ENCODE data around the gene SUMO3. TPM values are rescaled to one million over a fixed set of nuclear protein-coding genes. Genes with fewer than 3 reads are reported as not detected.

The SUMO3 gene
- total and polyA plus RNA-seq, 8 donors: 14.0 to 29.1 (median 21.7) TPM

DNA sequence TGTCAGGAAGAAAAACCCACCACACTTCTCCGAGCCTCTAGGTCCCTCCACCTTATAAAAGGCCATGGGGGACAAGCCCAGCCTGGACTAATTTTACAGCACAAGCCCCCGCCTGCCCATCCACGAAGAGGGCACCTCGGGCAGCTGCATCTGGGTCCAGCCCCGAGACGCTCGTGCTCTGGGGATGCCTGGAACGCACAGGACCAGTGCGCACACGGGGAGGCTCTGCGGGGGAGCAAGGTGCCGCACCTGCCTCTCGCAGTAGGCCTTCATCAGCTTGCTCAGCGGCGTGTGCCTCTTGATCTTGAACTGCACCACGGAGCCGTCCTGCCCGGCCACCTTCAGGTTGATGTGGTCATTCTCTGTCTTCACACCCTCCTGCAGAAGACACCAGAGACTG lies 4.1 kb downstream of the SUMO3 start:
- ATAC-seq (no peak), DNase-seq (no peak), FAIRE-seq (no peak)
- H3K4me3 ChIP-seq: no peak overlapping the region
- WGBS, 2 donors: 89 to 94% methylated on average over 18 of the region's 18 CpGs
- no peaks in the 10 kb centered on the region for H3K4me1 ChIP-seq
- no peaks in the 10 kb centered on the region for H3K9me3 ChIP-seq
- TF ChIP-seq, protein P1, sequence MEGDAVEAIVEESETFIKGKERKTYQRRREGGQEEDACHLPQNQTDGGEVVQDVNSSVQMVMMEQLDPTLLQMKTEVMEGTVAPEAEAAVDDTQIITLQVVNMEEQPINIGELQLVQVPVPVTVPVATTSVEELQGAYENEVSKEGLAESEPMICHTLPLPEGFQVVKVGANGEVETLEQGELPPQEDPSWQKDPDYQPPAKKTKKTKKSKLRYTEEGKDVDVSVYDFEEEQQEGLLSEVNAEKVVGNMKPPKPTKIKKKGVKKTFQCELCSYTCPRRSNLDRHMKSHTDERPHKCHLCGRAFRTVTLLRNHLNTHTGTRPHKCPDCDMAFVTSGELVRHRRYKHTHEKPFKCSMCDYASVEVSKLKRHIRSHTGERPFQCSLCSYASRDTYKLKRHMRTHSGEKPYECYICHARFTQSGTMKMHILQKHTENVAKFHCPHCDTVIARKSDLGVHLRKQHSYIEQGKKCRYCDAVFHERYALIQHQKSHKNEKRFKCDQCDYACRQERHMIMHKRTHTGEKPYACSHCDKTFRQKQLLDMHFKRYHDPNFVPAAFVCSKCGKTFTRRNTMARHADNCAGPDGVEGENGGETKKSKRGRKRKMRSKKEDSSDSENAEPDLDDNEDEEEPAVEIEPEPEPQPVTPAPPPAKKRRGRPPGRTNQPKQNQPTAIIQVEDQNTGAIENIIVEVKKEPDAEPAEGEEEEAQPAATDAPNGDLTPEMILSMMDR (IDR thresholded peaks at IDR 0.05): no peak
- H3K27me3 ChIP-seq: no peaks in the 10 kb centered on the region
- H3K27ac ChIP-seq: no peak overlapping the region
- H3K36me3 ChIP-seq: no peaks in the 10 kb centered on the region
- intact Hi-C loops (cut with DNase I): no loop called here

DNA sequence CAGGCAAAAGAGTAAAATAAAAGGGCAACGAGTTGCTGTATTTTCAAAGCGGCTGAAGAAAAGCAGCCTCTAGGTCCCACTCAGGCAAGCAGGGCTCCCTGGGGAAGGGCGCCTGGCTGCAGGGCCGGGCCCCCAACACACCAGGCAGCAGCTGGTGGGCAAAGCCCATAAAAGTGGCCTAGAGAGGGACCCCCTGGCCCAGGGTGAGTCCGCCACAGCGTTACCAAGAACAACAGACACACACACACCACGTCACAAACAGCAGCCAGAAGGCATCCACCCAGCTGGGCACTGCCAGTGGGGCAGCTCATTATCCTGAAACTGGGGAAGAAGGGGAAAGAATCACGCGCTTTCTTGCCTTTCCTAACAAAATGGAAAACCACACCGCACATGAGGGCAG lies 4.7 kb downstream of the SUMO3 start:
- WGBS, 2 donors: 89 to 90% methylated on average over 10 of the region's 10 CpGs
- H3K27ac ChIP-seq: no peak overlapping the region
- H3K4me3 ChIP-seq: no peak overlapping the region
- peaks cover 0 to 5% (median 0%) of the 10 kb centered on the region in 3 donors for H3K36me3 ChIP-seq
- H3K27me3 ChIP-seq: no peaks in the 10 kb centered on the region
- intact Hi-C loops (cut with DNase I): no loop called here
- H3K9me3 ChIP-seq: no peaks in the 10 kb centered on the region
- DNase-seq (no peak), ATAC-seq (no peak), FAIRE-seq (no peak)
- TF ChIP-seq, protein P1 (IDR thresholded peaks at IDR 0.05): no peak
- no peaks in the 10 kb centered on the region for H3K4me1 ChIP-seq

DNA sequence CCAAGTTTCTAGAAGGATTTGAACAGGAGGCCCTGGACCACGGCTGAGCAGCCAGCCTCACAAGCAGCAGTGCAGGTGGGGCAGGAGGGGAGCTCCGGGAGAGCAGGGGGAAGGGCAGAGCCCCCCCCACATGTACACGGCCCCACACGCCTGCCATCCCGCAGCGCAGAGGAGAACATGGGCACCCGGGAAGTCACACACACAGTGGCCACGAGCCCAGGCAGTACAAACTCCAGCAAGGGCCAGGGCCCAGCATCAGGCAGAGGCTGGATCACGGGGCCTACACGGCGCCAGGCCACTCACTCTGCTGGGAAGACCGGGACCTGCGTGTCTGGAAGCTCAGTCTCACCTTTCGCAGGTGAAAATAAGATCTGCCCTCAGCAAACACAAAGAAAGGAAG lies 5.2 kb downstream of the SUMO3 start:
- FAIRE-seq (no peak), ATAC-seq (no peak), DNase-seq (no peak)
- TF ChIP-seq, protein P1 (IDR thresholded peaks at IDR 0.05): no peak
- no peak overlapping the region for H3K4me3 ChIP-seq
- intact Hi-C loops (cut with DNase I): no loop called here
- no peaks in the 10 kb centered on the region for H3K4me1 ChIP-seq
- no peak overlapping the region for H3K27ac ChIP-seq
- no peaks in the 10 kb centered on the region for H3K27me3 ChIP-seq
- no peaks in the 10 kb centered on the region for H3K9me3 ChIP-seq
- H3K36me3 ChIP-seq: peaks cover 0 to 5% (median 0%) of the 10 kb centered on the region in 3 donors
- WGBS, 2 donors: 83 to 84% methylated on average over 14 of the region's 14 CpGs

DNA sequence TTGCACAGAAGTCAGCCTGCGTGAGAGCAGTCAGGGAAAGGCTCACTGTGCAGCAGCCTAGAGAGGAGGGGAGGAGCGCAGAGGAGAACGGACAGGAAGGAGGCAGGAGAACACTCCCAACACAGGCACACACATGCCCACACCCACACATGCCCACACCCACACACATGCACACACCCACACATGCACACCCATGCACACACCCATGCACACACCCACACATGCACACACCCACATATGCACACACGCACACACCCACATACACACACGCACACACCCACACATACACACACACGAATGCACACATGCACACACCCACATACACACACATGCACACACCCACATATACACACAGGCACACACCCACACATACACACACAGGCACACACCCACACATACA lies 7.1 kb downstream of the SUMO3 start:
- TF ChIP-seq, protein P1 (IDR thresholded peaks at IDR 0.05): no peak
- FAIRE-seq (no peak), DNase-seq (no peak), ATAC-seq (no peak)
- Histone ChIP-seq H3K27me3 (no peaks in the 10 kb centered on the region), H3K36me3 (peaks cover 0 to 15% (median 0%) of the 10 kb centered on the region in 3 donors), H3K4me1 (no peaks in the 10 kb centered on the region), H3K4me3 (no peak overlapping the region), H3K27ac (no peak overlapping the region), H3K9me3 (no peaks in the 10 kb centered on the region)
- 87 to 89% methylated on average over 6 of the region's 6 CpGs for WGBS, 2 donors
- intact Hi-C loops (cut with DNase I): no loop called here

DNA sequence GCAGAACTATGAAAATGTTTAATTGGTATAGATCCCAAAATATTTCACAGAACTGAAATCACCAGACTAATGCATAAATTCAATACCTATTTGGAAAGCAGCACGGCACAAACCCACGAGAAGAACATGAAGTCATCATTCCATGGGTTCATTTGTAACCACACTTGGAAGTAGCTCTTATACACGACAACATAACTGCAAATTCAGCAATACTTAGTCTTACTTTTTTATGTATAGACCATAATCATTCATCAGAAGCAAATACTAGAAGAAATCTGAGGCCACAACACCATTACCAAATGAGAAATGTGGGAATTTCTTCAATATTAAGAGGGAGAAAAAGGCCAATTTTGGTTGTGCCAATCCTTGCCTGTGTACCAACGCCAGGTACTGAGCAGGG lies 12.0 kb downstream of the SUMO3 start:
- TF ChIP-seq, protein P1 (IDR thresholded peaks at IDR 0.05): no peak
- Histone ChIP-seq H3K36me3 (peaks cover 0 to 15% (median 0%) of the 10 kb centered on the region in 3 donors), H3K4me3 (no peak overlapping the region), H3K9me3 (no peaks in the 10 kb centered on the region), H3K27me3 (no peaks in the 10 kb centered on the region), H3K27ac (no peak overlapping the region), H3K4me1 (peaks cover 0 to 5% (median 5%) of the 10 kb centered on the region in 3 donors)
- ATAC-seq (no peak), FAIRE-seq (no peak), DNase-seq (no peak)
- intact Hi-C loops (cut with DNase I): loop anchor here in 1 of 3 donors (10.0 kb wide), 1 partner anchor 129 kb away; no protein-coding TSS in a partner anchor
- WGBS, 2 donors: 89 to 91% methylated on average over 4 of the region's 4 CpGs
